HepG2 (cell line): ENCODE data around the gene PSMC3IP. TPM values are rescaled to one million over a fixed set of nuclear protein-coding genes. Genes with fewer than 3 reads are reported as not detected.

Source experiments
- ARNT2 ChIP-seq: sonication (generic); formaldehyde crosslinking; IDR thresholded peaks from 2 replicates; pipeline ENCODE4 v1.8.0; 2022; ENCODE audit warnings: mild to moderate bottlenecking, low read depth, missing genetic modification reagents, moderate library complexity
- ETV5 ChIP-seq: IDR thresholded peaks from 2 replicates; pipeline ENCODE4 v1.6.1; 2018; ENCODE audit warnings: missing biosample characterization, missing genetic modification reagents, inconsistent platforms, borderline replicate concordance
- FOXC1 ChIP-seq: sonication (generic); formaldehyde crosslinking; IDR thresholded peaks from 2 replicates; pipeline ENCODE4 v1.8.0; 2022; ENCODE audit warnings: mild to moderate bottlenecking, missing genetic modification reagents, borderline replicate concordance
- HDAC1 ChIP-seq: sonication (generic); formaldehyde crosslinking; IDR thresholded peaks from 2 replicates; pipeline ENCODE4 v1.5.1; 2020; ENCODE audit warnings: mild to moderate bottlenecking, missing genetic modification reagents
- KAT8 ChIP-seq: IDR thresholded peaks from 2 replicates; pipeline ENCODE4 v1.6.1; 2016; ENCODE audit warnings: missing genetic modification reagents, missing compliant biosample characterization
- KDM1A ChIP-seq: IDR thresholded peaks from 2 replicates; pipeline ENCODE4 v1.6.1; 2016; ENCODE audit warnings: missing compliant biosample characterization
- KLF11 ChIP-seq: IDR thresholded peaks from 2 replicates; pipeline ENCODE4 v1.6.1; 2016; ENCODE audit warnings: missing compliant biosample characterization
- MEIS2 ChIP-seq: sonication (generic); formaldehyde crosslinking; IDR thresholded peaks from 2 replicates; pipeline ENCODE4 v1.9.0; 2021; ENCODE audit warnings: mild to moderate bottlenecking, missing genetic modification reagents
- NFE2 ChIP-seq: sonication (generic); formaldehyde crosslinking; IDR thresholded peaks from 2 replicates; pipeline ENCODE4 v1.4.0; 2020; ENCODE audit warnings: missing genetic modification reagents
- NR1H2 ChIP-seq: sonication (generic); formaldehyde crosslinking; IDR thresholded peaks from 2 replicates; pipeline ENCODE4 v1.8.1; 2022; ENCODE audit warnings: low read depth, missing genetic modification reagents, borderline replicate concordance
- PCBP2 ChIP-seq: fragments of 200-400 bp; formaldehyde crosslinking; optimal IDR thresholded peaks from 2 replicates; pipeline ENCODE3; 2018; ENCODE audit warnings: low read length, low read depth; ENCODE audit not compliant: poor library complexity, severe bottlenecking
- RFXANK ChIP-seq: IDR thresholded peaks from 2 replicates; pipeline ENCODE4 v1.6.1; 2016
- SIN3A ChIP-seq: IDR thresholded peaks from 2 replicates; pipeline ENCODE4 v1.6.1; 2011; ENCODE audit warnings: low read depth, mild to moderate bottlenecking, control low read depth, low read length, borderline replicate concordance
- SRSF1 ChIP-seq: fragments of 200-400 bp; formaldehyde crosslinking; optimal IDR thresholded peaks from 2 replicates; pipeline ENCODE3; 2017; ENCODE audit warnings: mild to moderate bottlenecking, low read depth, low read length, moderate library complexity
- ZEB1 ChIP-seq: IDR thresholded peaks from 2 replicates; pipeline ENCODE4 v1.6.1; 2012; ENCODE audit warnings: mild to moderate bottlenecking, low read depth, inconsistent platforms; ENCODE audit not compliant: insufficient replicate concordance
- ZNF792 ChIP-seq: IDR thresholded peaks from 2 replicates; pipeline ENCODE4 v1.6.1; 2016
- polyA plus RNA-seq, 8 experiments: library from polyadenylated mRNA; depleted of rRNA in 3 of 8; stranded (reverse) in 7 of 8; unstranded in 1 of 8; fragments of >200 nt; fragmentation: Illumina TruSeq in 4 of 8; extraction: Trizol in 4 of 8; gene quantifications; 2 replicates each; pipeline versions ENCODE4 v1.2.1 to v1.2.3, GENCODE V29; 2011 to 2016; ENCODE audit warnings: low read depth in 4 of 8, missing spikeins in 1 of 8, mixed read lengths in 1 of 8; ENCODE audit not compliant: insufficient read depth in 1 of 8
- total RNA-seq, 5 experiments: library from RNA; depleted of rRNA; stranded (reverse); fragments of >200 nt; fragmentation: Illumina TruSeq; extraction: Trizol; gene quantifications; 2 replicates each; pipeline ENCODE4 v1.2.3, GENCODE V29; 2016; ENCODE audit warnings: low read depth in 1 of 5
- TF ChIP-seq, protein P1 (sequence below): sonication (generic); formaldehyde crosslinking; IDR thresholded peaks from 2 replicates; pipeline ENCODE4 v1.4.0; 2020; ENCODE audit warnings: missing genetic modification reagents, mild to moderate bottlenecking, borderline replicate concordance
- TF ChIP-seq, protein P2 (sequence below): sonication (generic); formaldehyde crosslinking; IDR thresholded peaks from 2 replicates; pipeline ENCODE4 v1.4.0; 2020; ENCODE audit warnings: missing genetic modification reagents, borderline replicate concordance
- TF ChIP-seq, protein P3 (sequence below): sonication (generic); IDR thresholded peaks from 2 replicates; pipeline ENCODE4 v1.6.1; 2016; ENCODE audit warnings: low read depth, borderline replicate concordance
- TF ChIP-seq, protein P4 (sequence below): sonication (generic); formaldehyde crosslinking; IDR thresholded peaks from 2 replicates; pipeline ENCODE4 v1.8.1; 2023; ENCODE audit warnings: mild to moderate bottlenecking, missing genetic modification reagents

PSMC3IP gene
- total and polyA plus RNA-seq, 2 of the 13 experiments (the other 11 are each of a cell fraction or from before 2014, with no cell fraction given): 6.5 to 22.4 TPM

DNA sequence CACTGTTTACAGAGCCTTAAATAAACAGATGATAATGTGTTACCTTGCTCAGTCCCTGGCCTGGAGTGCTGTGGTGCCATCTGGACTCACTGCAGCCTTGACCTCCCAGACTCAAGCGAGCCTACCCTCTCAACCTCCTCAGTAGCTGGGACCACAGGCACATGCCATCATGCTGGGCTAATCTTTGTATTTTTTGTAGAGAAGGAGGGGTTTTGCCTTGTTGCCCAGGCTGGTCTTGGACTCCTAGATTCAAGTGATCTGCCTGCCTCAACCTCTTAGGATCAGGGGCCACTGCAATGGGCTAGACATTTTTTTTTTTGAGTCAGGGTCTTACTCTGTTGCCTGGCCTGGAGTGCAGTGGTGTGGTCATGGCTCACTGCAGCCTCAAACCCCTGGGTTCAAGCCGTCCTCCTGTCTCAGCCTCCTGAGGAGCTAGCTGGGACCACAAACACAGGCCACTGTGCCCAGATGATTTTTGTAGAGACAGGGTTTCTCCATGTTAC lies 46.5 kb downstream of the PSMC3IP start (continued):
- TF ChIP-seq, protein P1, sequence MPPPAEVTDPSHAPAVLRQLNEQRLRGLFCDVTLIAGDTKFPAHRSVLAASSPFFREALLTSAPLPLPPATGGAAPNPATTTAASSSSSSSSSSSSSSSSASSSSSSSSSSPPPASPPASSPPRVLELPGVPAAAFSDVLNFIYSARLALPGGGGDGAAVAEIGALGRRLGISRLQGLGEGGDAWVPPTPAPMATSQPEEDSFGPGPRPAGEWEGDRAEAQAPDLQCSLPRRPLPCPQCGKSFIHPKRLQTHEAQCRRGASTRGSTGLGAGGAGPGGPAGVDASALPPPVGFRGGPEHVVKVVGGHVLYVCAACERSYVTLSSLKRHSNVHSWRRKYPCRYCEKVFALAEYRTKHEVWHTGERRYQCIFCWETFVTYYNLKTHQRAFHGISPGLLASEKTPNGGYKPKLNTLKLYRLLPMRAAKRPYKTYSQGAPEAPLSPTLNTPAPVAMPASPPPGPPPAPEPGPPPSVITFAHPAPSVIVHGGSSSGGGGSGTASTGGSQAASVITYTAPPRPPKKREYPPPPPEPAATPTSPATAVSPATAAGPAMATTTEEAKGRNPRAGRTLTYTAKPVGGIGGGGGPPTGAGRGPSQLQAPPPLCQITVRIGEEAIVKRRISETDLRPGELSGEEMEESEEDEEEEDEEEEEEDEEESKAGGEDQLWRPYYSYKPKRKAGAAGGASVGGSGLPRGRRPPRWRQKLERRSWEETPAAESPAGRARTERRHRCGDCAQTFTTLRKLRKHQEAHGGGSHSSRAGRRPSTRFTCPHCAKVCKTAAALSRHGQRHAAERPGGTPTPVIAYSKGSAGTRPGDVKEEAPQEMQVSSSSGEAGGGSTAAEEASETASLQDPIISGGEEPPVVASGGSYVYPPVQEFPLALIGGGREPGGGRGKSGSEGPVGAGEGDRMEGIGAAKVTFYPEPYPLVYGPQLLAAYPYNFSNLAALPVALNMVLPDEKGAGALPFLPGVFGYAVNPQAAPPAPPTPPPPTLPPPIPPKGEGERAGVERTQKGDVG: peak; percentile 60; the same call in 1 of the 2 replicates
- TF ChIP-seq RFXANK (CRISPR knock-in tag): peak; percentile 51; the same call in 1 of the 2 replicates
- TF ChIP-seq MEIS2 (CRISPR knock-in tag): 0 out of 2 replicates have a peak, but pooled peaks have one; percentile 31
- no peak for TF ChIP-seq PCBP2
- peak; percentile 66 for TF ChIP-seq ETV5 (CRISPR knock-in tag)
- TF ChIP-seq ZEB1: peak; percentile 21
- TF ChIP-seq, protein P2, sequence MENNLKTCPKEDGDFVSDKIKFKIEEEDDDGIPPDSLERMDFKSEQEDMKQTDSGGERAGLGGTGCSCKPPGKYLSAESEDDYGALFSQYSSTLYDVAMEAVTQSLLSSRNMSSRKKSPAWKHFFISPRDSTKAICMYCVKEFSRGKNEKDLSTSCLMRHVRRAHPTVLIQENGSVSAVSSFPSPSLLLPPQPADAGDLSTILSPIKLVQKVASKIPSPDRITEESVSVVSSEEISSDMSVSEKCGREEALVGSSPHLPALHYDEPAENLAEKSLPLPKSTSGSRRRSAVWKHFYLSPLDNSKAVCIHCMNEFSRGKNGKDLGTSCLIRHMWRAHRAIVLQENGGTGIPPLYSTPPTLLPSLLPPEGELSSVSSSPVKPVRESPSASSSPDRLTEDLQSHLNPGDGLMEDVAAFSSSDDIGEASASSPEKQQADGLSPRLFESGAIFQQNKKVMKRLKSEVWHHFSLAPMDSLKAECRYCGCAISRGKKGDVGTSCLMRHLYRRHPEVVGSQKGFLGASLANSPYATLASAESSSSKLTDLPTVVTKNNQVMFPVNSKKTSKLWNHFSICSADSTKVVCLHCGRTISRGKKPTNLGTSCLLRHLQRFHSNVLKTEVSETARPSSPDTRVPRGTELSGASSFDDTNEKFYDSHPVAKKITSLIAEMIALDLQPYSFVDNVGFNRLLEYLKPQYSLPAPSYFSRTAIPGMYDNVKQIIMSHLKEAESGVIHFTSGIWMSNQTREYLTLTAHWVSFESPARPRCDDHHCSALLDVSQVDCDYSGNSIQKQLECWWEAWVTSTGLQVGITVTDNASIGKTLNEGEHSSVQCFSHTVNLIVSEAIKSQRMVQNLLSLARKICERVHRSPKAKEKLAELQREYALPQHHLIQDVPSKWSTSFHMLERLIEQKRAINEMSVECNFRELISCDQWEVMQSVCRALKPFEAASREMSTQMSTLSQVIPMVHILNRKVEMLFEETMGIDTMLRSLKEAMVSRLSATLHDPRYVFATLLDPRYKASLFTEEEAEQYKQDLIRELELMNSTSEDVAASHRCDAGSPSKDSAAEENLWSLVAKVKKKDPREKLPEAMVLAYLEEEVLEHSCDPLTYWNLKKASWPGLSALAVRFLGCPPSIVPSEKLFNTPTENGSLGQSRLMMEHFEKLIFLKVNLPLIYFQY (CRISPR knock-in tag): peak; percentile 89; the same call in 1 of the 2 replicates
- TF ChIP-seq SRSF1: no peak
- peak; percentile 94 for TF ChIP-seq ZNF792 (CRISPR knock-in tag)
- TF ChIP-seq HDAC1 (CRISPR knock-in tag): peak; percentile 82
- TF ChIP-seq SIN3A: no peak
- TF ChIP-seq FOXC1 (CRISPR knock-in tag): no peak; the same call in 1 of the 2 replicates
- peak; percentile 53; the same call in 1 of the 2 replicates for TF ChIP-seq KDM1A (CRISPR knock-in tag)
- TF ChIP-seq KAT8: peak; percentile 67; the same call in 1 of the 2 replicates
- no peak for TF ChIP-seq NFE2 (CRISPR knock-in tag)
- no peak for TF ChIP-seq ARNT2
- TF ChIP-seq NR1H2: 0 out of 2 replicates have a peak, but pooled peaks have one; percentile 69
- peak; percentile 73 for TF ChIP-seq KLF11 (CRISPR knock-in tag)
- TF ChIP-seq, protein P3, sequence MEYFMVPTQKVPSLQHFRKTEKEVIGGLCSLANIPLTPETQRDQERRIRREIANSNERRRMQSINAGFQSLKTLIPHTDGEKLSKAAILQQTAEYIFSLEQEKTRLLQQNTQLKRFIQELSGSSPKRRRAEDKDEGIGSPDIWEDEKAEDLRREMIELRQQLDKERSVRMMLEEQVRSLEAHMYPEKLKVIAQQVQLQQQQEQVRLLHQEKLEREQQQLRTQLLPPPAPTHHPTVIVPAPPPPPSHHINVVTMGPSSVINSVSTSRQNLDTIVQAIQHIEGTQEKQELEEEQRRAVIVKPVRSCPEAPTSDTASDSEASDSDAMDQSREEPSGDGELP: peak; percentile 78; the same call in 1 of the 2 replicates
- TF ChIP-seq, protein P4, sequence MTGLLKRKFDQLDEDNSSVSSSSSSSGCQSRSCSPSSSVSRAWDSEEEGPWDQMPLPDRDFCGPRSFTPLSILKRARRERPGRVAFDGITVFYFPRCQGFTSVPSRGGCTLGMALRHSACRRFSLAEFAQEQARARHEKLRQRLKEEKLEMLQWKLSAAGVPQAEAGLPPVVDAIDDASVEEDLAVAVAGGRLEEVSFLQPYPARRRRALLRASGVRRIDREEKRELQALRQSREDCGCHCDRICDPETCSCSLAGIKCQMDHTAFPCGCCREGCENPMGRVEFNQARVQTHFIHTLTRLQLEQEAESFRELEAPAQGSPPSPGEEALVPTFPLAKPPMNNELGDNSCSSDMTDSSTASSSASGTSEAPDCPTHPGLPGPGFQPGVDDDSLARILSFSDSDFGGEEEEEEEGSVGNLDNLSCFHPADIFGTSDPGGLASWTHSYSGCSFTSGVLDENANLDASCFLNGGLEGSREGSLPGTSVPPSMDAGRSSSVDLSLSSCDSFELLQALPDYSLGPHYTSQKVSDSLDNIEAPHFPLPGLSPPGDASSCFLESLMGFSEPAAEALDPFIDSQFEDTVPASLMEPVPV (CRISPR knock-in tag): peak; percentile 50; the same call in 1 of the 2 replicates
